Measurements from ENCODE around the gene CLRN3. TPM values are rescaled to one million over a fixed set of nuclear protein-coding genes. Genes with fewer than 3 reads are reported as not detected.

The CLRN3 gene
- total and polyA plus RNA-seq, 3 donors from 2014 or later = 0.55 TPM; not detected in 2

DNA sequence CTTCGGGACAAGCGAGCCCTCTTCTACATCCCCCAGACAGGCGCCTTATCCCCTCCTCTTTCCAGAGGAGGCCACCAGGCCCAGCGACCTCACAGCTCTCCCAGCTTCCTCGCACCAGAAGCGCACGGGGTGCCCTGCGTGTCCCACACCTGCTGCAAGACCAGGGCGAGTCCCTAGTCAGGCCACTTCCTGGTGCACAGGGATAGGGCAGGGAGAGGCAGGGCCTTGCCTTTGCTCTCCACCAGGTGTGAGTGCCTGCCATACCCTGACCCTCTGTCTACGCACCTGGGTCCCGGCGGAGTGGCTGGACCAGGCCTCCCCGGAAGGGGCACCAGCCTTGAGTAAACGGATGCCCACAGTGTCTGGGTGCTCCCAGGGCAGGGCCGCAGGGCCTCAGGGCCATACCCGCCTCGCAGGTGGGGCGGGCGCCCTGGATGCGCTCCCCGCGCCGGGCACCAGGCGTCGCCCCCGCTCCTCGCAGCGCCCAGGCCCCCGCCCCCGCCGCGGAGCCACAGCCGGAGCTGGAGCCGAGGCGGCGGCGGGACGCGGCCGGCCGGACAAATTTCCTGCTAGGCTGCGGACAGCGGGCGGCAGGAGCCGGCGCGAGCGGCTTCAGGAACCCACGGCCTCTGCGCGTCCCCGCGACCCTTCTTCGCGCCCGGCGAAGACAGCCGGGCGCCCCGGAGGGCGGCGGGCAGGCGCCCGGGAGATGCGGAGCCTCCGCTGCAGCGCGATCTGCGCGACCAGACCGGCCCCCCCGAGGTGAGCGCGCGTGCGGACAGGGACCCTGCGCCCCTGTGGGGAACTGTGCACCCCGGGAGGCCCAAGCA, 14.0 kb upstream of the CLRN3 start, which contains the start of gene PTPRE:
PTPRE (plus strand) TSS at position 556 of the 830 bp plus-strand sequence. CDS start 133,779 bp downstream, outside the sequence.
- no peaks in the 10 kb centered on the region for H3K27me3 ChIP-seq
- peak within 1 kb of the TSS; percentile 63 to 64 for H3K4me3 ChIP-seq
- H3K9me3 ChIP-seq = no peaks in the 10 kb centered on the region
- TF ChIP-seq CTCF (IDR thresholded peaks at IDR 0.05) (peak; percentile 74 to 89 (median 79)), POLR2A (IDR thresholded peaks at IDR 0.05) (no peak)
- peak within 1 kb of the TSS; percentile 10 to 68 for H3K27ac ChIP-seq
- intact Hi-C loops (cut with DNase I; ENCODE audit: low total_unique reads) = loop anchor here (5.0 to 10.0 kb wide), 2 partner anchors 106 to 158 kb away; no protein-coding TSS in a partner anchor
- 15 to 63% methylated on average over 7 to 30 of the region's 78 CpGs for WGBS, 2 donors
- no peaks in the 10 kb centered on the region for H3K4me1 ChIP-seq
- no peaks in the 10 kb centered on the region for H3K36me3 ChIP-seq (ENCODE audit: low read depth, missing control alignments)
- peak; percentile 72 for DNase-seq

DNA sequence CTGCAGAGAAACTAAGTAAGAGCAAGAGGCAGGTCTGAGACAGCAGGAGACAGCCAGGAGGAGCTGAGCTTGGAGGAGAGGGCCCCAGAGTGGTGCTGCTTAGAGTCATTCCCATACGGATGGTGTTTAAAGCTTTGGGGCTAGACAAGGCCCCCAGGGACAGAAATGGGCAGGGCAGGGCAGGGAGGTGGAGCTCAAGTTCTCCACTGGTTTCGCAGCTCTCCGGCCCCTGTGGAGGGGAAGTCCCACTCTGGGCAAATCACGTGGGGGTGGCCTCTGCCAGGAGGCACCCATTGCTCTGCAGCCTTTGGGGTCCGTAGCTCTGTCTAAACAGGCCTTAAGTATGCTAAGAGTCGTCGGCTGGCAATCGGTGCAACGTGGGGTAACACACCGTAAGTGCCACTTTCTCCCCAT, 13.1 kb upstream of the CLRN3 start:
- Histone ChIP-seq H3K9me3 (no peaks in the 10 kb centered on the region), H3K27ac (no peak overlapping the region), H3K4me1 (no peaks in the 10 kb centered on the region), H3K4me3 (no peak overlapping the region), H3K36me3 (ENCODE audit: low read depth, missing control alignments) (no peaks in the 10 kb centered on the region), H3K27me3 (no peaks in the 10 kb centered on the region)
- no peak for TF ChIP-seq POLR2A (IDR thresholded peaks at IDR 0.05)
- no peak for TF ChIP-seq CTCF (IDR thresholded peaks at IDR 0.05)
- no peak for DNase-seq
- 66 to 73% methylated on average over 9 to 10 of the region's 10 CpGs for WGBS, 2 donors
- intact Hi-C loops (cut with DNase I; ENCODE audit: low total_unique reads) = loop anchor here (5.0 to 10.0 kb wide), 2 partner anchors 106 to 159 kb away; no protein-coding TSS in a partner anchor

DNA sequence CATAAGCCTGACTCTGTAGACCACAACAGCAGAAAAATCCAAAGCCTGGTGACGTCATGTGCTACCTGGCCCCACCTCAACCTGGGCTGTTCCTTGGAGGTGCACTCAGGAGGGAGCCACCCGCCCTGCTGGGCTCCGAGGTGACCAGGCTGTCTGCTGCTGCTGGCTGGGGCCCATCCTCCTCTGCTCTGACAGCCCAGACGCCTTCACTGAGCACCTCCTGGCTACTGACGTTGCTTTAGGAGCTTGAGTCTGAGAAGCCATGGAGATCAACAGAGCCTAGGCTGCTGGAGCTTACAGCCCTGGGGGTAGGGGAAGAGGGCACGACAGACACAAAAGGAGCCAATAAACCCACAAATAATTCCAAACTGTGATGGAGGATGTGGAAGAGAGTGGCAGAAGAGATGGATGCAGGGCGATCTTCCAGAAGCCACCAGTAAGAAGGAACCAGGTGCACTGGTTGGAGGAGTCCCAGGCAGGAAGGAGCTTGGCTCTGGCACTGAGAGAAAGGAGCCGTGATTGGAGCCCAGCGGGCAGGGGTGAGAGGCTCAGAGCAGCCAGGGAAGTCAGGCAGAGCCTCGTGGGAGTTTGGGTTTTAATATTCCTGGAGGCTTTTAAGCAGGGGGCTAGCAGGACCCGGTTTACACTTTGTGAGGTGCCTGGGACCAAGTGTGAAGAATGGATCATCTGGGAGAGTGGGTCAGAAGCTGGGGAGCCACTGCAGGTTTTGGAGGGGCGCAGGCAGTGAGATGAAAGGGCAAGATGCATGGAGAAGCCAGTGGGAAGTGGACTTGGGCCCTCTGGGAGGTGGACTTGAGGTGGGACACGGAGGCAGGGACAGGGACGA, 12.5 kb upstream of the CLRN3 start:
- WGBS, 2 donors = 79 to 86% methylated on average over 10 to 14 of the region's 14 CpGs
- DNase-seq = no peak
- TF ChIP-seq CTCF (IDR thresholded peaks at IDR 0.05) = no peak
- no peak for TF ChIP-seq POLR2A (IDR thresholded peaks at IDR 0.05)
- Histone ChIP-seq H3K36me3 (ENCODE audit: low read depth, missing control alignments) (no peaks in the 10 kb centered on the region), H3K27me3 (no peaks in the 10 kb centered on the region), H3K27ac (no peak overlapping the region), H3K4me3 (no peak overlapping the region), H3K4me1 (no peaks in the 10 kb centered on the region), H3K9me3 (no peaks in the 10 kb centered on the region)
- intact Hi-C loops (cut with DNase I; ENCODE audit: low total_unique reads) = loop anchor here (5.0 to 10.0 kb wide), 2 partner anchors 107 to 160 kb away; no protein-coding TSS in a partner anchor

DNA sequence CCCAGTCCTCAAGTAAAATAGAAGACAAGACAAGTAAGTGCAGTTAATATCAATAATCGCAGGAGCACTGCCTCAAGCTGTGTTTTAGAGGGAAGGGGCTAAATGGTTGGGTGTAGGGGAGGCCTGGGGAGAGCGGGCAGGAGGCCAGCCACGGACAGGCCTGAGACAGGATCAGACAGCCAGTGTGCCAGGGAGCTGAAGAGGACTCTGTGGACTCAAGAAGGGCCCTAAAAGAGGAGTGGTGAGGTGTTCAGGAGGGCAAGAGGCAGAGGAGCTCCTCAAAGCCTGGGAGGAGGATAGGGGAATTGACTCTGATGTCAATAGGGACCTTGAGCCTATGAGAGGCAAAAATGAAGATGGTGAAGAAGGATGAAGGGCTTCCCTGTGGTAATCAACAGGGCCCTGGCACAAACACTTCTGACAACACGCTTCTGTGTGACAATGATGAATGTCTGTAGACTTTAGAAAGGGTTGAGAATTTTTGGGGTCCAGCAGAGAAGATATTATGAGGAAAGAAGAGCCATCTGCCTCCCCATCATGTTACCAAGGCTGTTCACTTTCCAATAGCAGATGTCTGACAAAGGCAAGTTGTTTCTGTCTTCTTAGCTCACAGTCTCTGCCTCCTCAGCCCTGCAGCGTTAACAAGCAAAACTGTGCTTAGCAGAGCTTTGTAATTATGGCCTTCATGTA, 11.7 kb upstream of the CLRN3 start:
- Histone ChIP-seq H3K36me3 (ENCODE audit: low read depth, missing control alignments) (no peaks in the 10 kb centered on the region), H3K27me3 (no peaks in the 10 kb centered on the region), H3K4me3 (no peak overlapping the region), H3K9me3 (no peaks in the 10 kb centered on the region), H3K27ac (no peak overlapping the region), H3K4me1 (no peaks in the 10 kb centered on the region)
- TF ChIP-seq CTCF (IDR thresholded peaks at IDR 0.05) = no peak
- TF ChIP-seq POLR2A (IDR thresholded peaks at IDR 0.05) = no peak
- intact Hi-C loops (cut with DNase I; ENCODE audit: low total_unique reads) = loop anchor here (10.0 kb wide), 1 partner anchor 160 kb away; no protein-coding TSS in a partner anchor
- DNase-seq = no peak
- 89 to 95% methylated on average over 5 of the region's 5 CpGs for WGBS, 2 donors
